Ishikawa (cell line): ENCODE measurements around the gene SCN8A.

ENCODE experiments used
- CEBPB ChIP-seq: IDR thresholded peaks from 2 replicates; pipeline ENCODE4 v1.6.1; 2012
- CREB1 ChIP-seq: IDR thresholded peaks from 2 replicates; pipeline ENCODE4 v1.6.1; 2012; ENCODE audit warnings: low read depth
- EGR1 ChIP-seq: IDR thresholded peaks from 2 replicates; pipeline ENCODE4 v1.6.1; 2012
- EP300 ChIP-seq: IDR thresholded peaks from 2 replicates; pipeline ENCODE4 v1.6.1; 2012; ENCODE audit warnings: borderline replicate concordance
- FOXM1 ChIP-seq: IDR thresholded peaks from 2 replicates; pipeline ENCODE4 v1.6.1; 2012; ENCODE audit warnings: low read depth, borderline replicate concordance
- MAX ChIP-seq: IDR thresholded peaks from 2 replicates; pipeline ENCODE4 v1.6.1; 2012
- RAD21 ChIP-seq: IDR thresholded peaks from 2 replicates; pipeline ENCODE4 v1.6.1; 2012; ENCODE audit warnings: low read depth
- REST ChIP-seq: IDR thresholded peaks from 2 replicates; pipeline ENCODE4 v1.6.1; 2012; ENCODE audit warnings: low read depth, mild to moderate bottlenecking
- TAF1 ChIP-seq: IDR thresholded peaks from 2 replicates; pipeline ENCODE4 v1.6.1; 2012; ENCODE audit warnings: low read depth, mild to moderate bottlenecking
- YY1 ChIP-seq: IDR thresholded peaks from 2 replicates; pipeline ENCODE4 v1.6.1; 2012; ENCODE audit warnings: low read depth

- TF ChIP-seq TAF1 (no peak), CEBPB (no peak), CREB1 (no peak), EP300 (no peak), FOXM1 (no peak), REST (no peak), MAX (no peak), RAD21 (no peak), YY1 (no peak), EGR1 (no peak)
Measured at GRCh38 chr12:51852404-51853137, 261.5 kb downstream of the SCN8A start.
